HG02870 (cell line): ENCODE data around the gene VAV2.

Source experiments
- ATAC-seq: cut with Tn5 transposase; IDR thresholded peaks from one replicate; pipeline ENCODE4 v1.9.1; 2021; ENCODE audit warnings: mild to moderate bottlenecking, moderate library complexity; ENCODE audit not compliant: unreplicated experiment

The VAV2 gene

DNA sequence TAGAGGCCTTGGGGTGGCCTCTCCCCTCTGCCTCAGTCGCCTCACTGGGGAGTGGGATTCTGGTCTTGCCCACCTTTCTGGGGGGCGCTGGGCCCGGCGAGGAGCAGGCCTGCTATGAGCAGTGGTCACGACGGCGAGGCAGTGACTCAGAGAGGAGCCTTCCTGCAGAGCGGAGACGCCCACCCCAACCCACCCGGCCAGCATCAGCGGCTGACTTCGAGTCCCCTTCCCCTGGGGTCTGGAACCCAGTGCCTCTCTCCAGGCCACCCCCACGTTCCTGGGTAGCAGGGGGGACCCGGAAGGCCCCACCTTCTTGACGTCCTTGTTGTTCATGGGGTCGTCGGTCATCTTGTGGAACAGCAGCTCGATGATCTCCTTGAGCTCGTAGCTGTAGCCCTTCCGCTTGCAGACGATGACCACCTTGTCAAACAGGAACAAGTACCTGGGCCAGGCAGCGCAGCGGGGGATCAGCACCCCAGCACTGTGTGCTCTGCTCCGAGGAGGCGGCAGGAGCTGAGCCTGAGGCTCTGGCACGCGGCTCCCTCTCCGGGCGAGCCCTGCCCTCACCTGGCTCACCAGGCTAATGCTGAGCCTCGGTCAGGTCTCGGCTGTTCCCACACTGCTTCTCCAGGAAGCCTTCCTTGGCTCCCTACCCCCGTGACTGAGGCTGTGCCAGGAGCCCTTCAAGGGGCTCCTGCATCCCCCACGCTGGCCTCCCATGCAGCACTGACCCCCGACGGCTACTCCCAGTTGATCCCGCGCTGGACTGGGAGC, 203.9 kb downstream of the VAV2 start:
- ATAC-seq = no peak

GRCh38 chr9:133787754-133788025, 204.4 kb downstream of the VAV2 start:
- no peak for ATAC-seq

GRCh38 chr9:133786907-133787753, 205.0 kb downstream of the VAV2 start:
- no peak for ATAC-seq

DNA sequence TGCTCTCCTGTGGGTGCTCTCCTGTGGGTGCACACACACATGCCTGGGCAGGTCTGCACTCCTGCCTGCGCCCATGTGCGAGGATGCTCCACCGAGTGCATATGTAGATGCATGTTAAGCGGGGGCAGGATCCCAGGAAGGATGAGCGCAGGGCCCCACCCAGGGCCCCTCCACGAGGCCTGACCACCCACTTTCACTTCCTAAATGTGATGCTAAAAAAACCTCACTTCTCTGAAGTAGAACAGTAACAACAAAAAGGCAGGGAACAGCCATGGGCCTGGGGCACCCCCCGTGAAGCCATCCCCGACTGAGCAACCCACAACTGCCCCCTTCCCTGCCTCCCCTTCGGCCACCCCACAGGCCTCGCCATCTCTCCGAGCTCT, 205.8 kb downstream of the VAV2 start:
- no peak for ATAC-seq

- no peak for ATAC-seq
Observed at GRCh38 chr9:133785753-133786370, 206.3 kb downstream of the VAV2 start.

GRCh38 chr9:133784731-133785561, 207.2 kb downstream of the VAV2 start:
- ATAC-seq = no peak

GRCh38 chr9:133783331-133783731, 208.8 kb downstream of the VAV2 start:
- ATAC-seq = no peak

GRCh38 chr9:133782157-133783130, 209.7 kb downstream of the VAV2 start:
- ATAC-seq = no peak

- no peak for ATAC-seq
Observed at GRCh38 chr9:133781828-133782135, 210.3 kb downstream of the VAV2 start.

GRCh38 chr9:133780962-133781827, 210.9 kb downstream of the VAV2 start:
- no peak for ATAC-seq

DNA sequence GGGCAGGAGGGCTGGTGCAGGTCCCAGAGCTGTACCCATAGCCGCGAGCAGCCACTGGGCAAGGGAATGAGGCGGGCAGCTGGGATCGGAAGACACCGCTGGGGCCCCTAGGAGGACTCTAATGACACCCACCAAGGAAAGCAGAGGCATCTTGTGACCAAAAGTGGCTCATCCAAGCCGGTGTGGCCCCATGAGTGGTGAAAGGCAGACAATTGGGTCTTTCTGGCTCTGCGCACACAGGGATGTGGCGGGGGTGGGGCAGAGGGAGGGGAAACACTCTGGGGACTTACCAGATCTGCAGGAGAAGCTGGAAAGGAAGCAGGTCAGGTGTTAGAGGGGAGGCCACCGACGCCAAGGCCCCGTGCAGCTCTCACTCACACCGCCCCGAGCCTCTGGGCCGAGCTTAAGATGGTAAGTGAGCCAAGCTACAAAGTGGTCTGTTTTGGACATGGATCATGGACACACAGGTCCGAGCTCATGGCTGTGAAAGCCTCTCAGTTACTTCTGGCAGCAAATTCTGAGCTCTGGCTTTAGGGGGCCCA, 211.6 kb downstream of the VAV2 start:
- no peak for ATAC-seq

- ATAC-seq = no peak
Observed at GRCh38 chr9:133779516-133780403, 212.4 kb downstream of the VAV2 start.

DNA sequence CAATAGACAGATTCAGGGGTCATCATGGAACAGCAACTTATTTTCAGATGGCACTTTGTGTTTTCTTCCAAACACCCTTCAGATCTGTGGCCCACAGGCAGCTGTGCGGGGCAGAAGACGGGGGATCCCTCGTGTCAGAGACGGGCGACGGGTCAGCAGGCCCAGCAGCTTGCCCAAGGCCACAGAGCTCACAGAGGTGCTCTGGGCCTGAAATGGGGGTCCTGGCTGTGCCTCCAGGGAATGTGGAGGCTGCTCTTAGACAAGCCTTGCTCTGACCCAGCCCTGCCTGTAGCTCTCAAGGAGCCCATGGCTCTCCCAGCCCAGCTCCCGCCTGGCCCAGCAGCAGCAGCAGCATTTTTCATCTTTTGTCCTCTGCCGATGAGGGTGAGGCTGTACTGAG, 213.0 kb downstream of the VAV2 start:
- no peak for ATAC-seq

- ATAC-seq = no peak
Observed at GRCh38 chr9:133778336-133779013, 213.6 kb downstream of the VAV2 start.

DNA sequence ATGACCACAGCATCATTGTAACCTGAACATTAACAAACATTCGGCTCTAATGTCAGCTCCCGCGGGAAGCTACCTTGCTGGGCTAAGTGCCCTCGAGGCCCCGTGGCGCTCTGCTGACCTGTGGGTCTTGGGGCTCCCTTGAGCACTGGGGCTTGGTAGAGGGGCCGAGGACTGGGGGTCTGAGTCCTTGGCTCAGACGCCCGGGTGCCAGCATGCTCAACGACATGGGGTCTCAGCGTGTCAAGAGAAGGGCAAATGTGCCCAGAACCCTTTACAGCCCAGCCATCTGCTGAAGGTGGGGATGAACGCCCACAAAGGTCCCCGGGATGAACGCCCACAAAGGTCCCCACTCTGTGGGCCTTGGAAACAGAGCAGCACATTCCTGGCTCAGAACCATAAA, 214.3 kb downstream of the VAV2 start:
- no peak for ATAC-seq

DNA sequence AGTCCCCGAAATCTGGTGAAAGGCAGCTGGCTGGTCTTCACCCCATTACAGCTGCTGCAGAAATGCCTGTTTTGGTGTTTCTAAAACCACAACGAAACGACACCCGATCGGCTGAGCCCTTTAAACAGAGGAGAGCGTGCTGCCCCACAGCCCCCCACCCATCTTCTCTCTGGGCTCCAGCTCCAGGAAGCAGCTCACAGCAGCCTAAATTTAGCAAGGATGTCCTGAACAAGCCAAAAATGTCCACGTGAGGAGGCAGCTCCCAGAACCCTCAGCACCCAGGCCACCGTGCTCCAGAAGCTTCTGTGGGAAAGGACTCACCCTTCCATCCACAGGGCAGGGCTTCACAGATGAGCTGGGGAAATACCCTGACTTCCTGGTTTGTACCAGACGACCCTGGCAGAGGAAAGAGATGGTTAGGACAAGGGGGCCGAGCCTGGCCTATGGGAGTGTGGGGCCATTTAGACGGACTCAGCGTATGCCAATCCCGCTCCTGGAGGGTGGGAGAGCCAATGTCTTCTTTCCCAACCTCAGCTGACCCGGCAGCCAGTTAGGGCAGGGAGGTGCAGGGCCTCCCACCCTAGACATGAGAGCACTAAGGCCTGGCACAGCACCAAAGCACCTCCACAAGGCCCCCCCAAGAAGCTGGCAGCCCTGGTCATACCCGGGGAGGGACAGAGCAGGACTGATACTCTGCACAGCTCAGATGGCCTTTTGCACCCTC, 214.9 kb downstream of the VAV2 start:
- ATAC-seq = no peak
